IMR-90 (cell line): ENCODE measurements around the gene FOXN3. TPM values are rescaled to one million over a fixed set of nuclear protein-coding genes. Genes with fewer than 3 reads are reported as not detected.

ENCODE experiments used
- ATAC-seq: fragments of 200-7000 bp; cut with Tn5 transposase; 2 replicates; pipeline ENCODE4 v1.9.1; 2020; ENCODE audit warnings: low read depth, mild to moderate bottlenecking, moderate library complexity
- BruUV-seq: library from RNA; stranded (reverse); fragments of 400-500 nt; replicated peaks from 2 replicates; lab custom pipeline; 2021; lab: Mats Ljungman, UMichigan
- CTCF ChIA-PET: fragments of 300-600 bp; formaldehyde crosslinking; extraction: SDS; loops from one replicate; lab custom pipeline; 2021; ENCODE audit warnings: antibody characterized with exemption; lab: Yijun Ruan, JAX
- POLR2A ChIA-PET: fragments of 300-600 bp; sonication (Branson Sonifier 250); formaldehyde crosslinking; loops from one replicate; lab custom pipeline; 2022; ENCODE audit warnings: antibody characterized with exemption; ENCODE audit not compliant: unreplicated experiment; lab: Charles Lee
- DNase-seq: peaks from one replicate; pipeline ENCODE4 v3.0.0; 2013
- H2AFZ ChIP-seq: replicated peaks from 2 replicates; pipeline ENCODE3; 2013; ENCODE audit warnings: low read length, mild to moderate bottlenecking; ENCODE audit not compliant: poor library complexity
- H2AK5ac ChIP-seq: 2 replicates; pipeline ENCODE4 v1.6.1; 2013; ENCODE audit warnings: low read depth, low read length, inconsistent platforms
- H2AK9ac ChIP-seq: replicated peaks from 2 replicates; pipeline ENCODE3; 2013; ENCODE audit warnings: mild to moderate bottlenecking, low read depth, low read length, moderate library complexity; ENCODE audit not compliant: poor library complexity
- H2BK120ac ChIP-seq: 2 replicates; pipeline ENCODE4 v1.6.1; 2013; ENCODE audit warnings: low read depth, low read length, inconsistent platforms
- H2BK15ac ChIP-seq: 3 replicates; pipeline ENCODE4 v1.6.1; 2013; ENCODE audit warnings: low read depth, low read length, inconsistent platforms
- H2BK20ac ChIP-seq: 2 replicates; pipeline ENCODE4 v1.6.1; 2013; ENCODE audit warnings: low read depth, mild to moderate bottlenecking, inconsistent platforms, low read length, moderate library complexity
- H2BK5ac ChIP-seq: 2 replicates; pipeline ENCODE4 v1.6.1; 2013; ENCODE audit warnings: mild to moderate bottlenecking, low read depth, low read length, inconsistent platforms; ENCODE audit not compliant: poor library complexity, severe bottlenecking
- H3K14ac ChIP-seq: replicated peaks from 2 replicates; pipeline ENCODE4 v1.6.1; 2013; ENCODE audit warnings: low read depth, low read length, inconsistent platforms
- H3K18ac ChIP-seq: 2 replicates; pipeline ENCODE4 v1.6.1; 2013; ENCODE audit warnings: low read depth, low read length, control low read depth
- H3K23ac ChIP-seq: 2 replicates; pipeline ENCODE4 v1.6.1; 2013; ENCODE audit warnings: low read depth, low read length, inconsistent platforms
- H3K27ac ChIP-seq: 2 replicates; pipeline ENCODE4 v1.5.1; 2013; ENCODE audit warnings: mild to moderate bottlenecking, control low read depth, low read length; ENCODE audit not compliant: insufficient read depth
- H3K27me3 ChIP-seq: 2 replicates; pipeline ENCODE4 v1.6.1; 2013; ENCODE audit warnings: low read length; ENCODE audit not compliant: control insufficient read depth, insufficient read depth
- H3K36me3 ChIP-seq: 2 replicates; pipeline ENCODE4 v1.6.1; 2013; ENCODE audit warnings: low read length, mixed read lengths; ENCODE audit not compliant: control insufficient read depth, insufficient read depth
- H3K4ac ChIP-seq: 2 replicates; pipeline ENCODE4 v1.6.1; 2013; ENCODE audit warnings: low read depth, low read length, inconsistent platforms
- H3K4me1 ChIP-seq: 2 replicates; pipeline ENCODE4 v1.6.1; 2013; ENCODE audit warnings: low read length, mixed read lengths; ENCODE audit not compliant: control insufficient read depth, insufficient read depth
- H3K4me2 ChIP-seq: 2 replicates; pipeline ENCODE4 v1.6.1; 2013; ENCODE audit warnings: low read depth, mild to moderate bottlenecking, control low read depth, low read length, moderate library complexity
- H3K4me3 ChIP-seq: 2 replicates; pipeline ENCODE4 v1.5.1; 2013; ENCODE audit warnings: low read depth, mild to moderate bottlenecking, control low read depth, low read length, moderate library complexity; ENCODE audit not compliant: insufficient read depth
- H3K56ac ChIP-seq: 2 replicates; pipeline ENCODE4 v1.6.1; 2013; ENCODE audit warnings: low read length, inconsistent platforms; ENCODE audit not compliant: insufficient read depth; ENCODE audit errors: extremely low read depth
- H3K79me1 ChIP-seq, 2 experiments: 2 replicates each; pipeline ENCODE4 v1.6.1; 2013; ENCODE audit warnings: low read length in 2 of 2, inconsistent platforms in 1 of 2, low read depth in 1 of 2
- H3K9ac ChIP-seq: 2 replicates; pipeline ENCODE4 v1.6.1; 2013; ENCODE audit warnings: low read depth, low read length, control low read depth
- H3K9me1 ChIP-seq: 2 replicates; pipeline ENCODE4 v1.6.1; 2013; ENCODE audit warnings: low read length, inconsistent platforms; ENCODE audit not compliant: insufficient read depth
- H3K9me3 ChIP-seq: 2 replicates; pipeline ENCODE4 v1.6.1; 2013; ENCODE audit warnings: low read length; ENCODE audit not compliant: control insufficient read depth, insufficient read depth
- H4K20me1 ChIP-seq: 2 replicates; pipeline ENCODE4 v1.6.1; 2013; ENCODE audit warnings: low read length, inconsistent platforms; ENCODE audit not compliant: insufficient read depth
- H4K5ac ChIP-seq: 2 replicates; pipeline ENCODE4 v1.6.1; 2013; ENCODE audit warnings: mild to moderate bottlenecking, low read depth, low read length, control low read depth
- H4K8ac ChIP-seq, 2 experiments: 2 replicates each; pipeline ENCODE4 v1.6.1; 2013; ENCODE audit warnings: low read depth in 2 of 2, low read length in 2 of 2, control low read depth in 1 of 2, inconsistent platforms in 1 of 2
- H4K91ac ChIP-seq: 2 replicates; pipeline ENCODE4 v1.6.1; 2013; ENCODE audit warnings: low read depth, low read length, inconsistent platforms; ENCODE audit not compliant: insufficient read depth
- CEBPB ChIP-seq: IDR thresholded peaks from 2 replicates; pipeline ENCODE4 v1.6.1; 2012; ENCODE audit warnings: low read depth, low read length, improper control_type of control experiment
- MAFK ChIP-seq: IDR thresholded peaks from 2 replicates; pipeline ENCODE4 v1.6.1; 2012; ENCODE audit warnings: low read depth, low read length, improper control_type of control experiment
- MAZ ChIP-seq: IDR thresholded peaks from 2 replicates; pipeline ENCODE4 v1.6.1; 2012; ENCODE audit warnings: low read depth, mild to moderate bottlenecking, low read length, improper control_type of control experiment, moderate library complexity, borderline replicate concordance
- MXI1 ChIP-seq: IDR thresholded peaks from 2 replicates; pipeline ENCODE4 v1.6.1; 2012; ENCODE audit warnings: low read depth, mild to moderate bottlenecking, low read length, moderate library complexity, borderline replicate concordance
- RAD21 ChIP-seq: IDR thresholded peaks from 2 replicates; pipeline ENCODE4 v1.6.1; 2012; ENCODE audit warnings: low read length, improper control_type of control experiment
- RCOR1 ChIP-seq: IDR thresholded peaks from 2 replicates; pipeline ENCODE4 v1.6.1; 2012; ENCODE audit warnings: mild to moderate bottlenecking, low read length, improper control_type of control experiment; ENCODE audit not compliant: insufficient replicate concordance
- RFX5 ChIP-seq: IDR thresholded peaks from 2 replicates; pipeline ENCODE4 v1.8.0; 2012; ENCODE audit warnings: low read depth, mild to moderate bottlenecking, low read length, moderate library complexity
- WGBS, 2 experiments: methylation state at CpG; one replicate each; pipeline versions ENCODE4 v1.1.5 to v1.1.7; 2013; ENCODE audit warnings: missing lambda C conversion rate in 2 of 2; ENCODE audit not compliant: insufficient read length in 1 of 2; ENCODE audit errors: extremely low coverage in 2 of 2; 5-methylcytosine and 5-hydroxymethylcytosine counted together
- dilution Hi-C: fragments of 300-500 bp; cut with HindIII; formaldehyde crosslinking; loops from one replicate; pipeline ENCODE4 v1.14.3; 2018; ENCODE audit warnings: low sequenced_read_pairs; ENCODE audit not compliant: unreplicated experiment
- in situ Hi-C: fragments of 300-500 bp; cut with MboI; formaldehyde crosslinking; loops from 3 replicates; pipeline ENCODE4 v1.14.3; 2019; ENCODE audit warnings: low sequenced_read_pairs, inconsistent platforms, mixed read lengths
- intact Hi-C: fragments of 100-400 bp; cut with micrococcal nuclease; formaldehyde crosslinking; loops from 2 replicates; pipeline ENCODE4 v1.10.0; 2022
- polyA plus RNA-seq, 3 experiments: library from polyadenylated mRNA; depleted of rRNA; stranded (reverse); fragments of >200 nt; gene quantifications; 2 replicates each; pipeline ENCODE4 v1.2.3, GENCODE V29; 2012; ENCODE audit warnings: low replicate concordance in 1 of 3
- total RNA-seq: library from RNA; depleted of rRNA; stranded (reverse); fragments of >200 nt; gene quantifications from 2 replicates; pipeline ENCODE4 v1.2.3, GENCODE V29; 2012
- TF ChIP-seq, protein P1 (sequence below): fragments of 150-350 bp; IDR thresholded peaks from 2 replicates; pipeline ENCODE4 v1.6.1; 2016; ENCODE audit warnings: low read depth, mild to moderate bottlenecking, low read length, moderate library complexity, borderline replicate concordance

The FOXN3 gene
- total and polyA plus RNA-seq, 2 of the 4 experiments (the other 2 are of a cell fraction), result 22.6 to 33.7 TPM

DNA sequence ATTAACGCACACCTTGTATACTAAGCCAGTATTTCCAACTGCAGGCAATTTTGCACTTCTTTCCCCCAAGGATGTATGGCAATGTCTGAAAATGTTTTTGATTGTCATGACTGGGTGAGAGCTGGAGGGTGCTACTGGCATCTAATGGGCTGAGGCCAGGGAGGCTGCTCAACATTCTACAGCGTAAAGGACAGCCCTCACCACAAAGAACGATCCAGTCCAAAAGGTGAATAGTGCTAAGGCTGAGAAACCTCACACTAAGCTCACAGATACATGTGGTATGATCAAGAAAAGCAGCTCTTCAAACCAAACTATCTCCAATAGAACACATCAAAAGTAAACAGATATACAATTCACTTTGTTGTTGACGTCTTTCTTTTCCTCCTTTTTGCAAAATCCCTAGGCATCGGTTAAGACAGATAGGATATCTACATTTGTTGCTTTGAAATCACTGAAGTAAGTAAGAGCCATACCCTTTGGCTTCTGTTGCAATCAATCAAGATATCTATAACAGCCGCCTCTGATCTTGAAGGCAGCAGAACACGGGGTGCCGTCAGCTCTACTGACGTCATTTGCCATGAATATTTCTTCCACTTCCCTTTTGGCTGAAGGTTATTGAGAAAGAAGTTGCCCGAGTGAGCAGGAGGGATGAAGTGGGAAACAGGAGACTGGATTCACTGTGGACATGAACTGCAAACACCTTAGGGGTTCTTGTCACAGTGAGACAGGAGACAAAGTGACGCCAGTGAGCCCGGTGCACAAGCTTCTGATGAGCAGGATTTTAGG, 218.3 kb downstream of the FOXN3 start:
- no peak overlapping the region for H2BK15ac ChIP-seq
- H3K4me3 ChIP-seq, result no peak overlapping the region
- no peak overlapping the region for H3K18ac ChIP-seq
- H2BK120ac ChIP-seq, result no peak overlapping the region
- H2BK5ac ChIP-seq, result no peak overlapping the region
- H4K5ac ChIP-seq, result no peak overlapping the region
- H3K4me1 ChIP-seq, result 0 out of 2 replicates have a peak, but pooled peaks cover 2% of the 10 kb centered on the region
- H3K14ac ChIP-seq, result no peak overlapping the region
- intact Hi-C loops (no loop called here), in situ Hi-C loops (no loop called here), dilution Hi-C loops (no loop called here)
- peak; percentile 41 for DNase-seq
- POLR2A ChIA-PET, result no interaction called here
- H3K27ac ChIP-seq, result no peak overlapping the region
- peaks cover 14% of the 10 kb centered on the region; the same call in 1 of the 2 replicates for H4K20me1 ChIP-seq
- H3K9me1 ChIP-seq, result peaks cover 10% of the 10 kb centered on the region
- no peak overlapping the region for H4K8ac ChIP-seq
- no peak overlapping the region for H3K56ac ChIP-seq
- no peaks in the 10 kb centered on the region for H3K27me3 ChIP-seq
- no peak overlapping the region for H2BK20ac ChIP-seq
- peaks cover 47 to 68% of the 10 kb centered on the region in 2 experiments for H3K79me1 ChIP-seq
- H3K36me3 ChIP-seq, result no peaks in the 10 kb centered on the region; the same call in 1 of the 2 replicates
- CTCF ChIA-PET, result interaction anchor here (1.5 kb wide), 1 partner anchor 10 kb away, joined by 3 read pairs; no protein-coding TSS in a partner anchor
- no peak overlapping the region for H4K91ac ChIP-seq
- H3K4me2 ChIP-seq, result no peak overlapping the region
- BruUV-seq, result no TSS peak
- no peak overlapping the region for H3K4ac ChIP-seq
- no peak overlapping the region for H3K9ac ChIP-seq
- H2AFZ ChIP-seq, result no peak overlapping the region
- no peak overlapping the region for H3K23ac ChIP-seq
- H2AK9ac ChIP-seq, result no peak overlapping the region
- ATAC-seq, result no peak
- no peaks in the 10 kb centered on the region for H3K9me3 ChIP-seq
- no CpG with 5 or more reads among the region's 12 CpGs for WGBS, 2 experiments
- no peak overlapping the region for H2AK5ac ChIP-seq
- no peak for TF ChIP-seq MAFK
- TF ChIP-seq RFX5, result no peak
- no peak for TF ChIP-seq MXI1
- TF ChIP-seq RAD21, result no peak
- TF ChIP-seq RCOR1, result no peak
- TF ChIP-seq, protein P1, sequence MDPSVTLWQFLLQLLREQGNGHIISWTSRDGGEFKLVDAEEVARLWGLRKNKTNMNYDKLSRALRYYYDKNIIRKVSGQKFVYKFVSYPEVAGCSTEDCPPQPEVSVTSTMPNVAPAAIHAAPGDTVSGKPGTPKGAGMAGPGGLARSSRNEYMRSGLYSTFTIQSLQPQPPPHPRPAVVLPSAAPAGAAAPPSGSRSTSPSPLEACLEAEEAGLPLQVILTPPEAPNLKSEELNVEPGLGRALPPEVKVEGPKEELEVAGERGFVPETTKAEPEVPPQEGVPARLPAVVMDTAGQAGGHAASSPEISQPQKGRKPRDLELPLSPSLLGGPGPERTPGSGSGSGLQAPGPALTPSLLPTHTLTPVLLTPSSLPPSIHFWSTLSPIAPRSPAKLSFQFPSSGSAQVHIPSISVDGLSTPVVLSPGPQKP, result no peak
- TF ChIP-seq CEBPB, result no peak
- no peak for TF ChIP-seq MAZ
